ENCODE measurements around the gene C2CD2L.
"Not testable (repeated sequence)": the region's sequence is repeated elsewhere in the genome, so short reads cannot be mapped to it uniquely, and the experiment has no call there.

C2CD2L gene

DNA sequence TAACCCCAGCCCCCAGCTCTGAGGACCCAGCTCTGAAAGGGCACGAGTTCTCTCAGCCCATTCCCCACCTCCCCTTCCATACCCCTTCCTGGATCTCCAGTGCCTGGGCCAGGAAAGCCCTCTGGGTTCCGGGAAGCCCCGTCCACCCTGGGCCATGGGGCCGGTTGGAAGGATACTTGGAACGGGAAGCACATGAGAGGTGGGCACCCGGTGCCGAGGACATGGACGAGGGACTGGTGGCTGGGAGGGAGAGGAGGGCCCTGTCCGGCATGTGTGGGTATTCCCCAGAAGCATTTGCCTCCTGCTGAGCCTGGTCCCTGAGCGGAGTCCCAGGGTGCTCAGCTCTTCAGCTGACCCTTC is 9.1 kb downstream of the C2CD2L start:
- DNase-seq: no peak

DNA sequence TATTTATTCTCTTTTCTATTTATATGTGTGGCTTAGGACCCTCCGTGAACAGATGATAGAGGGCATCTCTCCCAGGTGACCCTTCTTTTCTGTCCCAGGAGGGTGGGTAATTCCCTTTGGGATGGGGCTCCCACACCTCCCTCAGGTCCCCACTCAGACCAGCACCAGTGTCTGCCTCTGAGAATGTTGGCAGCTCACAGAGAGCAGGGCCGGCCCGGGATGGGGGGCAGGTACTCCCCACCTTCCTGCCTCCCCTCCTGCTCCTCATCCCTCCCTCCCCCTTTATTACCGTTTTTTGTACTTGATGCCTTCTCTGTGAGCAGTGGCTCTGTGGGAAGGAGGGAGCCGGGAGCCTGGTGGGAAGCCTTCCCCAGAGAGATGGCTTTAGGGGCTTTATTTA is 9.5 kb downstream of the C2CD2L start:
- no peak for DNase-seq

DNA sequence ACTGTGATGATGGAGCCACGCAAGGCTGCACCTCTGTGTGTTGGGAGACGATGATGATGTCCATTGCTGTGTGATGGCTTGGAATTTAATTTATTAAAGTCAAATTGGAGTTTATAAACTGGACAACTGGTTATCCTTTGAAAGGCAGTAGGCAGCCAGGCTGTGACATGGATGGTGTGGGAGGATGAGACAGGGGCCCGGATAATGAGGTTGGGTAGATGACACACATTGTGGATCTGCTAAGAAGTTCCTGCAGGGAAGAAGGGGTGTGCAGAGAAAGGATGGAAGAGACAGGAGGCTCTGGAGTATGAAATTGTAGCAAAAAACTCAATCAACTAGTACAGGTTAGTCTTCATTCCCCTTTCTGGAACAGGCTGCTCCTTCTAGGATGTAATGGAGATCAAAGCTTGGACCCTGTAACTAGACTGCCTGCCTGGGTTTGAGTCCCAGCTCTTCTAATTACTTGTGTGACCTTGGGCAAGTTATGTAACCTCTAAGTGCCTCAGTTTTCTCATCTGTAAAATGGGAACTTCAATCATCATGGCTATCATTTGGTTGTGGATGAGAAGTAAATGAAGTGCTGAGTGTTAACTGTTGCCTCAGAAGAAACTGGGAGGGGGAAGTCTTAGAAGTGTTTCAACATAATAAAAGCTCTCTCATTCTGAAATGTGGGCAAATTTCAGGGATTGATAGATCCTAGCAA is 10.0 kb downstream of the C2CD2L start:
- no peak for DNase-seq

DNA sequence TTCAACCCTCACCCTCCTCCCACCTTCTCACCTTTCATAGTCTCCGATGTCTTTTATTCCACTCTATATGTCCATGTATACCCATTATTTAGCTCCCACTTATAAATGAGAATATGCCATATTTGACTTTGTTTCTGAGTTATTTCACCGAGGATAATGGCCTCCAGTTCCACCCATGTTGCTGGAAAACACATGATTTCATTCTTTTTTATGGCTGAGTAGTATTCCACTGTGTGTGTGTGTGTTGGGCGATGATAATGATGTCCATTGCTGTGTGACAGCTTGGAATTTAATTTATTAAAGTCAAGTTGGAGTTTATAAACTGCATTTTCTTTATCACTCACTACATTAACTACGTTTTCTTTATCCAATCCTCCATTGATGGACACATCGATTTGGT is 11.1 kb downstream of the C2CD2L start:
- DNase-seq: no peak

DNA sequence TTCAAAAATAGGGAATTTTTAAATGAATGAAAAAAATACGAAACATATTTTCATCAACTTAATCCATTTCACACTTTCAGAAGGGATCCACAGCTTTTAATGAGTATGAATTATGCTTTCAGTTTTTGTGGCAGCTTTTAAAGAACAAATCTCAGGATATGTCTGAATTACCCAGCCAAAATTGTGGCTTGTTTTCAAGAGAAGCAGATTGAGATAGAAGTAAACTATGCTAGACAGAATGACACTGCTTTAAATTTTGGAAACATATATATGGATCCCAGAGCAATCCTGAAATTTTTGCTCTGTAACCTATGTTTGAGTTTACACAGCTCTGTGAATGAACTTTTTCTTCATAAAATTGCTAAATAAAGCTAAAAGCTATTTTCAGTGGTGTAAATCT is 11.8 kb downstream of the C2CD2L start:
- DNase-seq: no peak

DNA sequence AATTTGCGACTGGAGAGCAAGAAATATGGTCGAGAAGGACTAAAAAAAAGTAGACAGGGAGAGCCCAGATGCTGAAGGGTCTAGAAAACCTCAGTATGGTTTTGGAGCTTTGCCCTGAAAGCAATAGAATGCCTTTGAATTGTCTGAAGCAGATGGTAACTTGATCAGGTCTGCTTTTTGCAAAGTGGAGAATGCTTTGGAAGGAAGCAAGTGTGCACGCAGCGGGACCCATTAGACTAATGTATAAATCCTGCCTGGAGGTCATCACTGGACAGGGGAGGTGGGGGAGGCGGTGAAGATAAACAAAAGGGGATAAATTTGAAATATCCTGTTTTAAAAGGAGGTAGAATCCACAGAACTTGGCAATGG is 13.5 kb downstream of the C2CD2L start:
- no peak for DNase-seq

DNA sequence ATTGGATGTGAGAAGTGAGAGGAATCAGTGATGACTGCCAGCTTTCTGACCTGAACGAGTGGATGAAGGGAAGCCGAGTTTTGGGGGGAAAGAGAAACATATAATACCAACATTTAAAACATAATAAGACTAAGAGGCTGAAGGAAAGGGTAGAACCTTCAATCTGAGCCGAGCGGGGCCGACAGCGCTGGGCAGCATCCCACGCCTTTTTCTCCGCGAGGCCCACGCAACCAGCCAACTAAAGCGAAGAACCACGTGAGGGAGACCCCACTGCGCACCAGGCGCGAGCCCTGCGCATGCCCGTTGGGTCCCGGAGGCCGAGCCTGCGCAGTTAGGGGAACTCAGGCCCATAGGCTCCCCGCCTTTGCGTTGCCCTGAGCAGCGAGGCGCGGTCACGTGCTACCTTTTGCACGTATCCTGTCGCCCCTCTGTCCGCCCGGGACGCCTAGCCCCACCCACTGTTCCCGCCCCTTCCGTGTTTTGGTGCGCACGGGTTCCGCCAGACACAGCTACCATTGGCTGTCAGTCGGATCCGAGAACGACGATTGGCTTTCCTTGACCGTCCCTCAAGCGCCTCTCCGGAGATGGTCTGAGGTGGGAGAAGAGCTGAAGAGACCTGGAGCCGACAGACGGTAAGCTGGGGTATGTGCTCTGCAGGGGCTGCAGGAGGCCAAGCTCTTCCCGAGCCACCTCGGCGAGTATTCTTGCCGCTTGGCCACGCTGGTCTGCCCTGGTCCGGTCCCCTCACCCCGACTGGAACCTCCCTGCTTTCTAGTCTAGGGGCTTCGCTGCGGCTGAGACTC is 14.1 kb downstream of the C2CD2L start, which contains the start of gene HINFP:
Gene HINFP (plus strand): TSS at position 573 of the 803 bp plus-strand sequence. CDS start 5,365 bp downstream, outside the sequence.
- DNase-seq: peak; percentile 97

DNA sequence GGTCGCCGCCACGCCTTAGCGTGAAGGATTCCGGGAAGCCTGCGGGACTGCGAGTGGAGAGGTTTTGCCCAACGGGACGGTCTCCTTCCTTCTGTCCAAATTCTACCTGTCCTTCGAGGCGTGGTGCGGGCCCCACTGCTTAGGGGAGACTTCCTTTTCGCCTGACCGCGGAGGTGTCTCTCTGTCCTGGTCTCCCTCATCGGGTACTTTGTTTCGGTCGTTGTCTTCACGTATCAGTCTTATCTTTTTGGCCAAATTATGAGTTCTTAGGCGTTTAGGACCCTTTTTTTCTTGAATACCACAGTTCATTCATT is 14.6 kb downstream of the C2CD2L start:
- no peak for DNase-seq

DNA sequence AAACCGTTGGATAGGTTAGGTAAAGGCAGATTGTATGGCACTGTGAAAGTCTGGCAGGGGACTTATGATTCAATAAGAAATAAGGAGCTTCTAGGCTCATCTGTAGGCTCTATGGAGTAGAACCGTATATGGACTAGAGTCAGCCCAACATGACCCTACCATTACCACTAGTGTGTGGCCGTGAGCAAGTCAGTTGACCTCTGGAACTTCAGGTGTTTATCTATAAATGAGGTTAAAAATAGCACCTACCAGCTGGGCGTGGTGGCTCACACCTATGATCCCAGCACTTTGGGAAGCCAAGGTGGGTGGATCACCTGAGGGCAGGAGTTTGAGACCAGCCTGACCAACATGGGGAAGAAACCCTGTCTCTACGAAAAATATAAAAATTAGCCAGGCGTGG is 18.7 kb downstream of the C2CD2L start:
- DNase-seq: no peak

DNA sequence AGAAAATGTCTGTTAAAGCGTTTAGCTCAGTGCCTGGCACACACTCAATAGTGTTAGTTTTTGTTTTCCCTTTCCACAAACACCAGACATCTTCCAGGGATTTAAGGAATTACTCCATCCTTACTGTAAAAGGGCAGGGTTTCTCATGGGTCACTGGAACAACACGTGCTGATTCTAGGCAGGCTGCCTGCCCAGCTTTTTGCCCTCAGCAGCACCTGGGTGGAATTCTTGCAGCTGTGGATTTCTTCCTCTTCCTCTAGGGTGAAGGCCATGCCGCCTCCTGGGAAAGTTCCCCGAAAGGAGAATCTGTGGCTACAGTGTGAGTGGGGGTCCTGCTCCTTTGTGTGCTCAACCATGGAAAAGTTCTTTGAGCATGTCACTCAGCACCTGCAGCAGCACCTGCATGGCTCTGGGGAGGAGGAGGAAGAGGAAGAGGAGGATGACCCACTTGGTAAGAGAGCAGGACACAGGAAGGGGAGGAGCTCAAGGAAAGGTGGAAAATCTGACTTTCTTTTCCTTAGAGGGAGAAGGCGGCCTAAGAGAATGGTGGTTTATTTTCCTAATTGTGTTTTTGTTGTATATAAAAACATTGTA is 19.6 kb downstream of the C2CD2L start:
- DNase-seq: no peak

DNA sequence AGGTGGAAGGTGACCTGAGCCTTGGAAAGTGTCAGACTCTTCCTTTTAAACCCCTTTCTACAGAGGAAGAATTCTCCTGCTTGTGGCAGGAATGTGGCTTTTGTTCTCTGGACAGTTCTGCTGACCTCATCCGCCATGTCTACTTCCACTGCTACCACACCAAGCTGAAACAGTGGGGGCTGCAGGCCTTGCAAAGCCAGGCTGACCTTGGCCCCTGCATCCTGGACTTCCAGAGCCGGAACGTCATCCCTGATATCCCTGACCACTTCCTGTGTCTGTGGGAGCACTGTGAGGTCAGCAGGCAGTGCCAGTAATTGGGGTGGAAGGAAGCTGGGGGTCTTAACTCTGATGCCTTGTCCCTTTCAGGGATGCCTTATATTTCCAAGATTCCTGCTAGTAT is 23.5 kb downstream of the C2CD2L start:
- DNase-seq: no peak

DNA sequence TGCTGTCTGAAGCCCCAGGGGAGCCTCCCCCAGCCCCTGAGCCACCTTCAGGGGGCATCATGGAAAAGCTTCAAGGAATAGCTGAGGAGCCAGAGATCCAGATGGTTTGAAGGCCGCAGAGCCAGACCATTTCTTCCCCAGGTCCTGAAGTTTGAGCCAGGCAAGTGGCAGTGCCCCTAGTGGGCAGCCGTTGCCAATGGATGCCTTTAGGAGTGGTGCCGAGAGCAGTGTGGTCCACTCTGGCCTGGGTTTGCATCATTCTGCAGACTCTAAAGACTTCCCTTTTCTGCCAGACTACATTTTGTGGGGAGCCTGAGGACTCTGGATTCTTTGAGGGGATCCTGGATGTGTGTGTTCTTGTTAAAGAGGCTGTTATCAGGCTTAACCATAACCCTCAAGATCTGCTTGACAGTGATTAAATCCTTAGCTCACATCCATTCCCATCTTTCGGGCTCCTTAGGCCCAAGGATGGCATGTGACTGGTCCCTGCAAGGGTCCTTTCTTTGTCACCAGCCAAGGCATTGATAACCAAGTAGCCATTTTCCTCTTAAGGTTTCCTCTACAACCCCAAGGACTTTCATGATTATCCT is 27.3 kb downstream of the C2CD2L start:
- no peak for DNase-seq

DNA sequence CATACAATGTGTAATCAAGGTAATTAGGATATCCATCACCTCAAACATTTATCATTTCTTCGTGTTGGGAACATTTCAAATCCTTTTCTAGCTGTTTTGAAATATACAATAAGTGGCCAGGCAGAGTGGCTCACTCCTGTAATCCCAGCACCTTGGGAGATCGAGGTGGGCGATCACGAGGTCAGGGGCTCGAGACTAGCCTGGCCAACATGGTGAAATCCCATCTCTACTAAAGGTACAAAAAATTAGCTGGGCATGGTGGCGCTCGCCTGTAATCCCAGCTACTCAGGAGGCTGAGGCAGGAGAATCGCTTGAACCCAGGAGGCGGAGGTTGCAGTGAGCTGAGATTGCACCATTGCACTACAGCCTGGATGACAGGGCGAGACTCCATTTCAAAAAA is 32.1 kb downstream of the C2CD2L start:
- DNase-seq: not testable (repeated sequence)

DNA sequence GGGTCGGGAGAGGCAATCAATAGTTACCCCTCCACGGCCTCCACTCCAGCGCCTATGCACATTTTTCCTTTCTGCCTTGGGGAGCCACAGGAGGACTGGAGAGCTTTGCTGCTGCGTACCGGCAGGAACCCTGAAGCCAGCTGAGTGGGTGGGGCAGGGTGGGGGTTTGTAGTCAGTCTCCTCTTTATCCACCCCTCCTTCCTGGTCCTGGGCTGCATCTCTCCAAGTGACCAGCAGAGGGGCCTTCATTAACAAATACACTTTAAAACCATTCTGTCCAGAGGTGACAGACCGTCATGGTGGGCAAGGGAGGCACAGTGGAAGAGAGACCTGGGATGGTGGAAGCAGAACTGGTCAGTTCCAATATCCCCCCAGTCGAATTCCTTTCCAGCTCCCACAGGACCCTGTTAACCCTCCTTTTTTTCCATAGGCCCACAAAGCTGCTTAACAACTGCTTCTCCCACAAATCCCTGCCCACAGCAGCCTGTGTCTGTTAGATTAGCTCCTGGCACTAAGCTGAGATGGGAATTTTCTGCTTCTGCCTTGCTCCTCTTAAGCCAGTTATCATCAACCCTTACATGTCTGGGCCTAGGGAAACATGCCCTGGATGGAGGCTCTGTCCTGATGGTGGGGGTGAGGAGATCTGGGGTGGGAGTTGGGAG is 37.8 kb downstream of the C2CD2L start:
- DNase-seq: peak; percentile 96

DNA sequence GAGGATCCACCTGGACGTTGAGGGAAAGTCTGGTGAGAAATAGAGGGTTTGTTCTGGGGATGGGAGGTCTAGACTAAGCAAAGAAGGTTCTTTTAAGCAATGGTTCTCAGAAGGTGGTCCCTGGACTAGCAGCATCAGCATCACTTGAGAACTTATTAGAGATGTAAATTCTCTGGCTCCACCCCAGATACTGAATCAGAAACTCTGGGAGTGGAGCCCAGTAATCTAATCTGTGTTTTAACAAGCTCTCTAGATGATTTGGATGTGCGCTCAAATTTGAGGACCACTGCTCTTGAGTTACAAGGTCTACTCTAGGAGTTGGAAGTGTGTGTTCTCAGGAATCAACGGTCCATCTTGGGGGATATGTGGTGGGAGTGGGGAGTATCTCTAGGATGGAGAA is 38.4 kb downstream of the C2CD2L start:
- DNase-seq: no peak

DNA sequence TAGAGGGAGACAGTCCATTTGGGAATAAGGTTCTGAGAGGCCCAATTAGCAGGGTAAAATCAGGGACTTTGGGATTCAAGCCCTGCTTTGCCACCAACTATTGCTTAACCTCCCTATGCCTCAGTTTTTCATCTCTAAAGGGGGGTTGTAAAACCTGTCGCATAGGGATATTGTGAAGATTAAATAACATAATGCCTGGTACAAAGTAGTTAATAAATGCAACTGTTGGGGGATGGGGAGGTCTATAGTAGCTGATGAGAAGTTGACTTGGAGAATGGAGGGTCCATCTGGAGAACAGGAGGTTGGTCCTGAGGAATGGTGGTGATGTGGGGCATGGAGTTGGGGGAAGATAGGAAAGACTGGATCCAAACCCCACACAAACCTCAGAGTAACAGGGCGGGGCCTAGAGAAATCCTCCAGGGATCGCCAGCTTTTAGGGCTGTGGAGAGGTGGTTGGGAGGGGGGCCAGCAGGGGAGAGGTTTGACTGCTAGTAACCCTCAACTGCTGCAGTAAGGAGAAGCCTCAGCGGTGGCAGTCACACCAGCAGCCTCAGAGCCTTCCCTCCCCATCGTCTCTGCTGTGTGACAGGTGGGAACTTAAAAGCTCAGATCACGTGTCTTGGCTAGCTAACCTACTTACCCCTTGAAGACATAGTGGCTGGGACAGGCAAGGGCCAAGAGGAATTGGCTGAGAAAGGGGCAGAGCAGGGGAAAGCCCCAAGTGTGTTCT is 40.6 kb downstream of the C2CD2L start:
- DNase-seq: no peak

DNA sequence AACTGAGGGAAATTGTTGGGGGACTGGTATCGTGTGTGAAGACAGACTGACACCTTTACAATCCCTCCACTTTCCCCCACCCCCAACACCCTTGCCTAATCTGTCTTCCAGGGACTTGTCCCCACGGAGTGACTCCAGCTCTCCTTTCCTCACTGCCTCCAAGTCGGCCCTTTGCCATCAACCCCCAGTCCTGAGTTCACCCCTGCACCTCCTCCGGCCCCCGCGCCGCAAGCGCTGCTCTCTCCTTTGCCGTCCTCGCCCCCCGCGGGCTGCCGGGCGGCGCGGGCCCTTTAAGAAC is 41.5 kb downstream of the C2CD2L start:
- DNase-seq: no peak

DNA sequence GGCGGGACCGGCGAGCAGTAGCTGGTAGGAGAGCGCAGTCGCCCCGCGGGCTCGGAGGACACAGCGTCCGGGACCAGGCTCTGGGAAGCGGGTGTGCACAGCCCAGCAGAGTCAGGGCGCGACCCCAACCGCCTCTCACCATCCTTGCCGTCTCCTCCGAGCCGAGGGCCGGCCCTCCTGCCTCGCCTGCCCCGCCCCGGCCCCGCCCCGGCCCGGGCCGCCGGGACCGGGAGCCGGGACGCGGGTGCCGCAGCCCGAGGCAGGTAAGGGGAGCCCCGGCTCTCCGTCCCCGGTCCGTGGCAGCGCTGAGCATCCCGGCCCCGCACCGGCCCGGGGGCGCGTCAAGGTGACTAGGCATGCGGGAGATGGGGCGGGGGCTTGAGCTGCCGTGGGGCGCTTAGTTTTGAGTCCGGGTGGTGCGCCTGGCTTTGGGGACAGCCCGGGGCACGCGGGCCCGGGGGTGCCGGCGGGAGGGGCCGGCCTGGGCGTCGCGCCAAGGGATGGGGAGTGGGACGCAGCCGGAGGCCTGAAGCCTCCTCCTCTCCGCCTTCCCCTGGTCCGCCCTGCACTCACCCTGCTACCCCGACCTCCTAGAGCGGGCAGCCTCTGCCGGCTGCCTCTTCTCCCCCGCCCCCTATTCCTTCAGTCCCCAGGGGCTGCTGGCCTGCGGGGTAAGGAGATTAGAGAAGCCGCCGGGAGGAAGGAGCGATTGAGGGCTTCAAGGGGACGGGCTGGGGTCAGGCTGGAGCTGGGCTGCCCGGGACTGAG is 42.1 kb downstream of the C2CD2L start, which contains the start of gene ABCG4:
Gene ABCG4 (plus strand): TSS at position 35 of the 768 bp plus-strand sequence. CDS start 914 bp downstream, outside the sequence.
- peak; percentile 53 for DNase-seq

DNA sequence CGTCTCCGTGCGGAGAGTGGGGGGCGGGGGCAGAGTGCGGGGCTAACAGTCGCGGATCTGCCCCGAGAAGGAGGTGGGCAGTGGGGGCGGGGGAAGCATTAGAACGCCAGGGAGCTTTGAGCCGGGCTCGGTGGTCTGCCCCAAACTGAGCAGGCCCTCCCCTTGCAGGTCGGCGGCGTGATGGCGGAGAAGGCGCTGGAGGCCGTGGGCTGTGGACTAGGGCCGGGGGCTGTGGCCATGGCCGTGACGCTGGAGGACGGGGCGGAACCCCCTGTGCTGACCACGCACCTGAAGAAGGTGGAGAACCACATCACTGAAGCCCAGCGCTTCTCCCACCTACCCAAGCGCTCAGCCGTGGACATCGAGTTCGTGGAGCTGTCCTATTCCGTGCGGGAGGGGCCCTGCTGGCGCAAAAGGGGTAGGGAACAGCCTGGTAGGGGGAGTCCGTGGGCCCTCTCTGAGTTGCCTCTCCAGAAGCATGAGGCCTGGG is 42.7 kb downstream of the C2CD2L start:
- no peak for DNase-seq

DNA sequence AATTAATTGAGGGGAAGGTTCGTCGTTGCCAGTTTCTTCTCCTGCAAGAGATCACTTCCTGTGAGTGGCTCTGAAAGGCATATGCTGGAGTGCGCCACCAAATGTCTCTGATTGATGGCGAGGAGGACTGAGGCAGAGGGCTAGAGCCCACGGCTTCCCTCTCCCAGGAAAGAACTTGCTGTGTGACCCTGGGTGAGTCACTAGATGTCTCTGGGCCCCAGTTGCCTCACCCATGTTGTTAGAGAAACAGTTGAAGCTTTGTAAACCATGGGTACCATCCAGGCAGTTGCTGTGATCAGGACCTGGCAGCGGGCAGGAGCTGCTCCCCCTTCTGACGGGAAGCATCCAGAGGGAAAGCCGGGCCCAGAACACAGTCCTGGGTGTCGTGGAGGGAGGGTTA is 44.9 kb downstream of the C2CD2L start:
- DNase-seq: no peak

DNA sequence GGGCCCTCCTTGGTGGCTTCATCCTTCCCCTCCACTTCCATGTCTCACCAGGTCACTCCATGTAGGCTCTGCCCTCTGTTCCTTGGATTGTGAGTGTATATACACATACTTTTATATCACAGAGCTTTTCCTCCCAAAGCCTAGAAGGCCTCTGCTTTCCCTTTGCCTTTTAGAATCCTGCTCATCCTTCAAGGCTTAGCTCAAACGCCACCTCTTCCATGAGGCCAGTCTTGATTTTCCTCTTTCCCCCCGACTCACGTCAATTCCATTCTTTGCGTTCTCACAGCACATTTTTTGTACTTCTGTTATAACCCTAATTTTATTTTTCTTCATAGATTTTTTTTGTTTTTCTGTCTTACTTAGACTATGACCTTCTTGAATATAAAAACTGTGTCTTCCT is 45.5 kb downstream of the C2CD2L start:
- no peak for DNase-seq
